Vagina (tissue), 2 donors: ENCODE results near the gene CAV1.

Experiments
- POLR2A ChIP-seq, 2 donors: fragments of 450-650 bp; IDR thresholded peaks; one replicate each; pipeline ENCODE4 v1.6.1; 2017; ENCODE audit warnings: antibody characterized with exemption in 2 of 2, mild to moderate bottlenecking in 2 of 2, moderate library complexity in 2 of 2
- POLR2AphosphoS5 ChIP-seq, 2 donors: sonication (generic); formaldehyde crosslinking; IDR thresholded peaks; one replicate each; pipeline ENCODE4 v1.9.0; 2017; ENCODE audit warnings: antibody characterized with exemption in 2 of 2, mild to moderate bottlenecking in 2 of 2, low read depth in 1 of 2; ENCODE audit not compliant: insufficient read depth in 1 of 2
- TF ChIP-seq, protein P1 (sequence below), 3 experiments: fragments of 450-650 bp in 2 of 3; fragments of 200-600 bp in 1 of 3; sonication (generic) in 1 of 3; IDR thresholded peaks; one replicate each; pipeline ENCODE4 v1.5.1; 2017 to 2019; ENCODE audit warnings: antibody characterized with exemption in 3 of 3, mild to moderate bottlenecking in 2 of 3, moderate library complexity in 2 of 3

DNA sequence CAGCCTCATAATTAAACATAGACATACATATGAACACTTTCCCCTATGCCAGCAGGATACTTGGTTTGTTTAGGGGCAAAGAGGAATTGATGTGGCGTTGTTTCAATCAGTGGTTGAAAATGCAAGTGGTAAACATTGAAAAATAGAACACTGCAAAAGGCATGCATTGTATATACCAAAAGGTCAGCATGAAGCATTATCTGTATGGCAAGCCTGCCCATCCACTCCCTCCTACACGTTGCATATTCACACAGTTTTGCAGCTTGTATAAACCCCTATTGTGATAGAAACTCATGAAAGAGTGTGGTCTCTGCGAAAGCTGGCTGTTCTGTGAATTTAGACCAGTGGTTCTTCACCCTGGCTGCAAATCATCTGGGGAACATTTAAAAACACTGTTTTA is 17.1 kb downstream of the CAV1 start:
- TF ChIP-seq, protein P1, sequence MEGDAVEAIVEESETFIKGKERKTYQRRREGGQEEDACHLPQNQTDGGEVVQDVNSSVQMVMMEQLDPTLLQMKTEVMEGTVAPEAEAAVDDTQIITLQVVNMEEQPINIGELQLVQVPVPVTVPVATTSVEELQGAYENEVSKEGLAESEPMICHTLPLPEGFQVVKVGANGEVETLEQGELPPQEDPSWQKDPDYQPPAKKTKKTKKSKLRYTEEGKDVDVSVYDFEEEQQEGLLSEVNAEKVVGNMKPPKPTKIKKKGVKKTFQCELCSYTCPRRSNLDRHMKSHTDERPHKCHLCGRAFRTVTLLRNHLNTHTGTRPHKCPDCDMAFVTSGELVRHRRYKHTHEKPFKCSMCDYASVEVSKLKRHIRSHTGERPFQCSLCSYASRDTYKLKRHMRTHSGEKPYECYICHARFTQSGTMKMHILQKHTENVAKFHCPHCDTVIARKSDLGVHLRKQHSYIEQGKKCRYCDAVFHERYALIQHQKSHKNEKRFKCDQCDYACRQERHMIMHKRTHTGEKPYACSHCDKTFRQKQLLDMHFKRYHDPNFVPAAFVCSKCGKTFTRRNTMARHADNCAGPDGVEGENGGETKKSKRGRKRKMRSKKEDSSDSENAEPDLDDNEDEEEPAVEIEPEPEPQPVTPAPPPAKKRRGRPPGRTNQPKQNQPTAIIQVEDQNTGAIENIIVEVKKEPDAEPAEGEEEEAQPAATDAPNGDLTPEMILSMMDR (IDR thresholded peaks at IDR 0.05): no peak
- no peak for TF ChIP-seq POLR2AphosphoS5 (IDR thresholded peaks at IDR 0.05; ENCODE audit: insufficient read depth in 1 of 2, low read depth in 1 of 2)
- TF ChIP-seq POLR2A (IDR thresholded peaks at IDR 0.05): no peak
